ENCODE measurements around the gene CBY1.
A peak's percentile ranks its signal among the peaks of the same experiment; 100 is the strongest.

The CBY1 gene

DNA sequence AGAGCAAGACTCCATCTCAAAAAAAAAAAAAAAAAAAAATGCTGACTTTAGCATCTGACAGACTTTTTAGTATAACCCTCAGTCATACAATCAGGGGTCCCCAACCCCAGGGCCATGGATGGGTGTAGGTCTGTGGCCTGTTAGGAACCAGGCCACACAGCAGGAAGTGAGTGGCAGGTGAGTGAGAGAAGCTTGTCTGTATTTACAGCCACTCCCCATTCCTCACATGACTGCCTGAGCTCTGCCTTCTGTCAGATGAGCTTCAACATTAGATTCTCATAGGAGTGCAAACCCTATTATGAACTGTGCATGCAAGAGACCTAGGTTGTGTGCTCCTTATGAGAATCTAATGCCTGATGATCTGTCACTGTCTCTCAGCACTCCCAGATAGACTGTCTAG lies 3.6 kb upstream of the CBY1 start:
- no peak for DNase-seq

GRCh38 chr22:38653741-38654140 lies 2.7 kb upstream of the CBY1 start:
- DNase-seq, result no peak

DNA sequence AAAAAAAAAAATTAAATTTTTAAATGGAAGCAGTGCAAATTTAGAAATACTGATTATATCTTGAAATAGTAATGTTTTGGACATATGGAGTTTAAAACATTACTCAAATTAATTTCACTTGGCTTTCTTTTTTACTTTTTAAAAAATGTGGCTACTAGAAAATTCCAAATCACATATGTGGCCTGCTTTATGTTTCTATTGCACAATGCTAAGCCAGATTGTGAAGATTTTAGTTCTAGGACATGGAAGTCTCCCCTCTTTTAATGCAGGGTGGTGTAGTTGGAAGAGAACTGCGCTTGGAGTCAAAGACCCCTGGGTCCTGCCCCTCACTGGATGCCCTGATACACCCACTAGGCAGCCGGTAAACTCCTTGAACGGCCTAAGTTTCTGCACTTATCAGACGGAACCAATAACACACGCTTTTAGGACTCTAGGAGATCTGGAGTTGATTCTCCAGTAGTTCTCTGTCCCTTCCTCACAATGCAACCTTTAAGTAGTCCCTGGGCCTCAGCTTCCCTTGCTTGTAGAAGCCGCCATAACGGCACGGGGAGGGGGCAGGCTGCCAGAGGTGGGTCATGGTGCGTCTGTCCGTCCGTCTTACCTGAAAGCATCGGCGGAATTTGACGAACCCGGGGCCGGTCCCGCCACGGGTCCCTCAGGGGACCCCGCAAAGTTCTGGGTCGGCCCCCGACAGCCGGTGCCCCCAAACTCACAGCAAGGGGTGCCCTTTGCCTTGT lies 751 bp upstream of the CBY1 start:
- peak in 1 of 2 experiments; percentile 50 for DNase-seq

GRCh38 chr22:38657045-38657909 lies 839 bp downstream of the CBY1 start:
- peak in 1 of 2 experiments; percentile 51 for DNase-seq

- no peak for DNase-seq
Observed at GRCh38 chr22:38674888-38675287, 18.4 kb downstream of the CBY1 start.

DNA sequence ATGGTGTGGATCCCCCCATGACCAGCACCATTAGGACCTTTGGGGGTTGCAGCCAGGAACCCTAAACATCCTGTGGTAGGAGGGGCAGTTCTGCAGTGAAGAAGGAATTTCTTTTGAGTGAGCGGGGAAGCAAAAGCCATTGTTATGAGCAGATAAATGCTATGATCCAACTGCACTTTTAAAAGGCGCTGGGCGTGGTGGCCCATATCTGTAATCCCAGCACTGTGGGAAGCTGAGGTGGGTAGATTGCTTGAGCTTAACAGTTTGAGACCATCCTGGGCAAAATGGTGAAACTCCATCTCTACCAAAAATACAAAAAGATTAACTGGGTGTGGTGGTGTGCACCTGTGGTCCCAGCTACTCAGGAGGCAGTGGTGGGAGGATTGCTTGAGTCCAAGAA lies 19.4 kb downstream of the CBY1 start:
- no peak for DNase-seq

GRCh38 chr22:38681582-38682335 lies 25.3 kb downstream of the CBY1 start, which contains the start of gene TOMM22:
TOMM22 (plus strand) TSS chr22:38681957; CDS start chr22:38681979, 22 bp downstream.
- DNase-seq, result peak; percentile 40 to 91

DNA sequence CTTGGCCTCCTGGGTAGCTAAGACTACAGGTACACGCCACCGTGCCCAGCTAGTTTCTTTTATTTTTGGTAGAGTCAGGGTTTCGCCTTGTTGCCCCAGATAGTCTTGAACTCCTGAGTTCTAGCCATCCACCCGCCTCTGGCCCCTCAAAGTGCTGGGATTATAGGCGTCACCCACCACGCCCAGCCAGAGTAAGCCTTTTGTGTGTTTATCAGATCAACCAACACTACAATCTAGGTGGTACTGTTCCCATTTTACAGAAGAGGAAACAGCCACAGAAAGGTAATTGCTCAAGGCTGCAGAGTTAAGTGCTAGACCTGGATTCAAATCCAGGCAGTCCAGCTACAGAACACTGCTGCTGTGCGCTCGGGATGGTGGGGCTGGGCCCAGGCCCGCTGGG lies 28.5 kb downstream of the CBY1 start:
- DNase-seq, result no peak

- no peak for DNase-seq
Observed at GRCh38 chr22:38685761-38686160, 29.3 kb downstream of the CBY1 start.

GRCh38 chr22:38689651-38690050 lies 33.2 kb downstream of the CBY1 start:
- DNase-seq, result no peak

DNA sequence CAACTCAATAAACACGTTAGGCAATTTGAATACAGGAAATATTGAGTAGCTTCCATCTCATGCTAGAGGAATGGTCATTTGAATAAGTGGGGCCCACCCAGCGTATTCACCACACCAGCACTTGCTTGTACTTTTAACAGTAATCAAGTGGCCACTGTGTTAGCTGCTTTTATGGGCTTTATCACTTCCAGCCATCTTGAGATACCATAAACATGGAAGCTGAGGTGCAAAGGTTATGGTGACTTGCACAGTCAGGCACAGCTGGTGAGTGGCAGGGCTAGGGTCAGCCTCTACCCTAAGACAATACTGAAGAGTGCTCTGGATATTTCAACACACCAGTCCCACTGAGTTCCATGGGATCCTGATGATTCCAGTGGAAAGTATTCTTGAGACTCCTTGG lies 37.6 kb downstream of the CBY1 start:
- peak; percentile 66 to 76 for DNase-seq

DNA sequence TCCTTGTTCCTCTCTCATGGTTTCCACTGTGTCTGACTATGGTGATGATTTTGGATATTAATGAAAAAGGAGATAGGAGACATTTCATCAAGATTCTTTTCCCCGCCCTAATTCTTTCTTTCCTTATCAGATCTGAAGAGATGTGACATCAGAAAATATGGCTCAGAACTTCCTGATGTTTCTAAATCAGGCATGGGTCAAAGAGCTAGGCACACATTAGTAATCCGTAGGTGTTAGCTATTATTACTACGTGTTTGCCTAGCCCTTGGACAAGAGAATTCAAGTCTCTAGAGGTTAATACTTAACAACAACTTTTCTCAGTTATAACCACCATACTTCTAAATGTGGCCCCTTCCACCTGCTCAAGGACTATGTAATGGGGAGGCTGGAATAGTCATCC lies 38.5 kb downstream of the CBY1 start:
- no peak for DNase-seq

DNA sequence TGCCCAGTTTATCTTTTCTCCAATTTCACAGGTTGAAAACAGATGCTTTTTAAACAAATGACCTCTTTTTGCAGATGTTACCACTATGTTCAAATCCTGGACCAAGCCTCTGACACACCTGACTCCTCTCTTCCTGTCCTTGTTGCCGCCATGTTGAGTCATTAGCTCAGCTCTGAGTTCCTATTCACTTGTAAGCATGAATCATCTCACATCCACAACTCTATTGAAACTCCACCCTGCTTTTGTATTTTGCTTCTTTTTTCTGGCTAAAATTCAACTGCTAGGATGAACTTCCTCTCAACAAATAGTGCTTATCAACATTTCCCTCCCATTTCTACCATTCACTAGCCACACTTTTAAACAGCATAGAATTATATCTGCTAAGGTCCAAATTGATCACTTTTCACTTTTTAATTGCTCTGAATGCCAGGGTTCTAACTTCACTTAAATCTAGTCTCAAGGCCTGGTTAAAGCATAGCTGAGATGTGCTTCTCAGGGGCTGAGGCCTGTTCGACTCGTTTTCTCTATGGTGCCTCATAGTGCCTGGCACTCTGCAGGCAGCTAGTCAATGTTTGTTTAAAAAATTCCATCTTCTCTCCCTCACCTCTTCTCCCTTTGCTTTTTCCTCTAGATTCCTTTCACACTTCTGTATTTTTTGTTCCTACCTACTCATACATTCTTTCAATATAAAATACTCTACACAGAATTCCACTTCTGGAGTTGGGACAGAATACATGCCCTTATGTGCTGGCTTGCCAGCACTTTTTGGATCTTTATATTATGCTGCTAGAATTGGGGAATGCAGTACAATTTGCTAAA lies 40.4 kb downstream of the CBY1 start:
- no peak for DNase-seq

DNA sequence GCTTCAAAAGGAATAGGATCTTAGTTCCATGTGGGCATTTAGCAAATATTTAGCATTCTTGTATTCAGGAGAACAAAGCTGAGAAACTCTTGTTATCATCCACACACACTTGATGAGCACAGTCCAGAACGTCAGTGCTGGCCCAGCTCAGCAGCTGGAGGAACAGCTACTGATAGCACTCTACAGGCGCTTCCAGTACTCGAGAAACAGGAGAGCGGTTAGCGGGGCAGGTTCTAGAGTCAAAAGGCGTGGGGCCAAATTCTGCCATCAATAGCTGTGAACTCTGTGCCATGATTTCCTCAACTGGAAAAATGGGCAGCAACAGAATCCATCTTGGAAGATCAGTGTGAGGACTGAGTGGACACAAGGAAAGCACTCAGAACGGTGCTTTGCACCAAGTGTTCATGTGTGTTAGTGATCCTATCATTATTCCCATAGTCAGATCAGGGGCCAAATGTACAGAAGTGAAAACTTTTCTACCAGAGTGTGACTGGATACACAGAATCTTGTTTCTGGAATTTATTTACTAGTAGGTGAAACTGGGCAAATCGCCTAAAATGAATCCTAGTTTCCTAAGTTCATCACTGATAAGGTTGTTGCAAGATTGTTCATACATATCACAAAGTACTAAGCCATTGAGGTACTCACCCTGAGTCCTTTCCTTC lies 41.1 kb downstream of the CBY1 start:
- DNase-seq, result no peak

- DNase-seq, result no peak
Observed at GRCh38 chr22:38698407-38699094, 42.1 kb downstream of the CBY1 start.

DNA sequence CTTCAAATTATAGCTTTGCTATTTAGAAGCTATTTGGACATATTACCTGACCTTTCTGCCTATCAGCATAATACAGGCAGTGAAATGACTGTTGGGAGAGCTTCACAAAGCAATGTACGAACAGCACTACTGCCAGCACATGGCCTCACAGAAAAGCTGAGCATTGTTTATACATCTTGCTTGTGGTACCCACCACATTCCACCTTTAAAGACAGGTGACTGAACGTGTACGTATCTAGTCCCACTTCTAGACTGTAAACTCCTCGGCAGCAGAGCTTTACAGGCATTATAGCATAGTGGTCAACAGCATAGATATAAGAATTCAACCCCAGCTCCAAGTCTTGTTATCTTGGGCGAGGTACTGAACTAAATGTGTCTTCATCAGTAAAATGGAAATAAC lies 42.7 kb downstream of the CBY1 start:
- no peak for DNase-seq

DNA sequence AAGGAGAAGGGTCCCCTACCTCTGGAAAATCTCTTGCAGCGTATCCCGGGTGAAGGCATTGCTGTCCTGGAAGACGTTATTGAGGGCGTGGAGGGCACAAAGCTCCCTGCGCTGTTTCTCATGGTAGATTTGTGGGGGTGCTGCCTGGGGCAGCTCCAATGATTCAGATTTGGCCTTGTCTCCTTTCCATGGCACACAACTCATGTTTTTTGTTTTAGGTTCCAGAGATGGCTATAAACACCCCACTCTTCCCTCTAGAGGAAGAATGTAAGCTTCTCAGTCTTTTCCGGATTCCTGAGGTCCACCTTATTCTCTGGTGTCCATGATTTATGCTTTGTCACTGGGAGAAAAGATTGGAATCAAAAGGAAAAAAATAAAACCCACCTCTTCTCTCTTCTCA lies 43.3 kb downstream of the CBY1 start:
- DNase-seq, result no peak

- DNase-seq, result no peak
Observed at GRCh38 chr22:38700270-38700788, 43.9 kb downstream of the CBY1 start.

DNA sequence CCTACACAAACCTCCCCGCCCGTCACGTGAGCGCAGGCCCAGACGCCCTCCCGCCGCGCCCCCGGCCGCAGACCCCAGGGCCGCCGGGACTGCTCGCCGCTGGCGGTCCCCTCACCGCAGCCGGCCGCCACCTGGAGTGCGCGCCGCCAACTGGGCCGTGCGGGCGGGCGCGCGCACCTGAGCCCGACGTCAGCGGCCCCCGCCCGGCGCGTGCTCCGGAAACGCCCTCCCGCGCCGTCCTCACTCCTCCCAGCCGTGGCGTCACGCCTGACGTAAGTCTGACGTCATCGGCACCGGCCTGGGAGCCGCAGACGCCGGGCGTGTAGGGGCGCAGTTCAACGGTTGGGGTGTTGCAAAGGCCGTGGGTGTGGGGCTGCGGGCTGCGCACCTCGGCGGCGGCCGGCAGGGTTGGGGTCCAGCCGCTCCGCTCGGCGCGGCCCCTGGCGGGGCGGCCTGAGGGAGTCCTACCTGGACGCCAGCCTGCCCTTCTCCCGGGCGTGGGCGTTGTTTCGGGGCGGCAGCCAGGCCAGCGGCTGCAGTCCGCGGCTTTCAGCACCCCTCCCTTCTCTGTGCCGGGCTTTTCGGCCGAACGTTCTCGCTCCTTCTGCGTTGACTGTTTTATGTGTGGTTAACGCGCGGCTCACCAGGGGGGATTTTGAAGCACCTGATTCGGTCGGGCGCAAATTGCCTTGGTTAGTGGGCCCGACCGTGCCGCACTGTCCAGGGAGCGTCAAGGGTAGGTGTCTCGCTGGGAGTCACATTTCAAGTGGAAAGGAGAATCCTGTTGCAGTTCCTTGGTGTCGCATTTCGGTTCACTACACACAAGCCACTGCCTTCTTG lies 44.6 kb downstream of the CBY1 start, which contains the start of gene JOSD1:
Gene JOSD1, minus strand, starts transcription at position 155 of the 840 bp plus-strand sequence. CDS start 956 bp downstream, outside the sequence.
- peak; percentile 76 to 91 for DNase-seq

Measured in NCI-H526 (cell line).